GM10266 (cell line): Measurements from ENCODE around the gene MEIOC.
A peak's percentile ranks its signal among the peaks of the same experiment; 100 is the strongest.
"Not testable (repeated sequence)": the region's sequence is repeated elsewhere in the genome, so short reads cannot be mapped to it uniquely, and the experiment has no call there.

ENCODE experiments used
- DNase-seq: peaks from one replicate; pipeline ENCODE4 v3.0.0; 2012; ENCODE audit errors: extremely low spot score
- CTCF ChIP-seq: IDR thresholded peaks from 2 replicates; pipeline ENCODE4 v1.5.1; 2012; ENCODE audit warnings: mild to moderate bottlenecking, low read depth; ENCODE audit not compliant: control insufficient read depth, insufficient read depth; ENCODE audit errors: missing control alignments

MEIOC gene

GRCh38 chr17:44633998-44634397 lies 22.3 kb upstream of the MEIOC start:
- DNase-seq = no peak
- TF ChIP-seq CTCF = no peak

- DNase-seq = not testable (repeated sequence)
Measured at GRCh38 chr17:44634401-44634800, 21.9 kb upstream of the MEIOC start.

GRCh38 chr17:44636562-44636961 lies 19.7 kb upstream of the MEIOC start:
- DNase-seq = no peak
- TF ChIP-seq CTCF = peak; percentile 29

- TF ChIP-seq CTCF = no peak
Measured at GRCh38 chr17:44637066-44637465, 19.2 kb upstream of the MEIOC start.

GRCh38 chr17:44642834-44643233 lies 13.4 kb upstream of the MEIOC start:
- no peak for DNase-seq
- TF ChIP-seq CTCF = no peak

More at GRCh38 chr17:44637066-44637465, 19.2 kb upstream of the MEIOC start:
- no peak for DNase-seq

- TF ChIP-seq CTCF = no peak
- no peak for DNase-seq
Measured at GRCh38 chr17:44645341-44645740, 10.9 kb upstream of the MEIOC start.

- TF ChIP-seq CTCF = no peak
- no peak for DNase-seq
Measured at GRCh38 chr17:44646280-44646679, 10.0 kb upstream of the MEIOC start.

- TF ChIP-seq CTCF = no peak
- DNase-seq = no peak
Measured at GRCh38 chr17:44647736-44648135, 8.5 kb upstream of the MEIOC start.
